GM18873 (cell line): ENCODE results near the gene GSDMA.
"Not testable (repeated sequence)": the region's sequence is repeated elsewhere in the genome, so short reads cannot be mapped to it uniquely, and the experiment has no call there.

Source experiments
- ATAC-seq: cut with Tn5 transposase; IDR thresholded peaks from one replicate; pipeline ENCODE4 v1.9.1; 2021; ENCODE audit warnings: mild to moderate bottlenecking, moderate library complexity, moderate number of reproducible peaks; ENCODE audit not compliant: unreplicated experiment, low FRiP score

The GSDMA gene

GRCh38 chr17:39988206-39988810 is 25.5 kb downstream of the GSDMA start:
- no peak for ATAC-seq

- no peak for ATAC-seq
These were observed 31.6 kb downstream of the GSDMA start for GRCh38 chr17:39994448-39994847.

- ATAC-seq: no peak
These were observed 32.6 kb downstream of the GSDMA start for GRCh38 chr17:39995438-39995837.

GRCh38 chr17:39996162-39996561 is 33.4 kb downstream of the GSDMA start:
- no peak for ATAC-seq

- no peak for ATAC-seq
These were observed 34.0 kb downstream of the GSDMA start for GRCh38 chr17:39996800-39997199.

DNA sequence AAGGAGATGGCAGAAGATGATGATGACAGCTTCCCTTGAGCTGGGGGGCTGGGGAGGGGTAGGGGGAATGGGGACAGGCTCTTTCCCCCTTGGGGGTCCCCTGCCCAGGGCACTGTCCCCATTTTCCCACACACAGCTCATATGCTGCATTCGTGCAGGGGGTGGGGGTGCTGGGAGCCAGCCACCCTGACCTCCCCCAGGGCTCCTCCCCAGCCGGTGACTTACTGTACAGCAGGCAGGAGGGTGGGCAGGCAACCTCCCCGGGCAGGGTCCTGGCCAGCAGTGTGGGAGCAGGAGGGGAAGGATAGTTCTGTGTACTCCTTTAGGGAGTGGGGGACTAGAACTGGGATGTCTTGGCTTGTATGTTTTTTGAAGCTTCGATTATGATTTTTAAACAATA is 34.7 kb downstream of the GSDMA start:
- no peak for ATAC-seq

DNA sequence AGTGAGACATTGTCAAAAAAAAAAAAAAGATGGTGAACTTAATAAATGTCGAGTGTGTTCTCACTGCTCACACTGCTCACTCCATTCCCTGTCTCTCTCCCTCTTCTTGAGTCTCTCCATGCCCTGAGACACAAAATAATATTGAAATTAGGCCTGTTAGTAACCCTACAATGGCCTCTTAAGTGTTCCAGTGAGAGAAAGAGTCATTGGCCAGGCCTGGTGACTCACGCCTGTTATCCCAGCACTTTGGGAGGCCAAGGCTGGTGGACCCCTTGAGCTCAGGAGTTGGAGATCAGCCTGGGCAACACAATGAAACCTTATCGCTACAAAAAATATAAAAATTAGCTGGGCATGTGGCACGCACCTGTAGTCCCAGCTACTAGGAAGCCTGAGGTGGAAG is 36.3 kb downstream of the GSDMA start:
- no peak for ATAC-seq

- no peak for ATAC-seq
These were observed 37.4 kb downstream of the GSDMA start for GRCh38 chr17:40000161-40000560.

GRCh38 chr17:40001335-40001734 is 38.5 kb downstream of the GSDMA start:
- ATAC-seq: not testable (repeated sequence)

DNA sequence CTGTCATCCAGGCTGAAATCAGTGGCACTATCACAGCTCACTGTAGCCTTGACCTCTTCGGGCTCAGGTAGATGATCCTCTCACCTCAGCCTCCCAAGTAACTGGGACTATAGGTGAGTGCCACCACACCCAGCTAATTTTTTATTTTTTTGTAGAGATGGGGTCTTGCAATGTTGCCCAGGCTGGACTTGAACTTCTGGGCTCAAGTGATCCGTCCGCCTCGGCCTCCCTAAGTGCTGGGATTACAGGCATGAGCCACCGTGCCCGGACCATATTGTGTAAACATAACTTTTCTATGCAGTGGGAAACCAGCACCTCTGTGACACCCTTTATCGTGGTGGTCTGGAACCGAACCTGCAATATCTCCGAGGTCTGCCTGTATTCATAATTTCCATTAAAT is 41.3 kb downstream of the GSDMA start:
- ATAC-seq: no peak

- no peak for ATAC-seq
These were observed 41.9 kb downstream of the GSDMA start for GRCh38 chr17:40004712-40005111.

DNA sequence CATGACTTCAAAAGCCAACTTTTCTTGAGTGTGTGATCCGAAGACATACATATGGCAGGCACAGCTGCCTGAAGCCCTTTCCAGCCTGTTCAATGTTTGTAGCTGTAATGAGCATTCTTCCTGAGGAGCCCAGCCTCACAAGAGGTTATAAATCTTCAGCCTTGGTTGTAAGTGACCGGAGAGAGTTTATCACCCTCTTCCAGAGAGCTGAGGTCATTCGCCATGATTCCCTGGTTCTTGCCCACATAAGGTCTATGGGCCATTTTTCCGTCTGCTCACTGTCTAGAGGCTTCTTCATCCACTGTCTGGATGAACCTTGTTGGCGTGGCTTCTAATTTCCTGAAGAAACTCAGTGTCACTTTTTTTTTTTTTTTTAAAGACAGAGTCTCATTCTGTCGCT is 42.7 kb downstream of the GSDMA start:
- ATAC-seq: no peak

DNA sequence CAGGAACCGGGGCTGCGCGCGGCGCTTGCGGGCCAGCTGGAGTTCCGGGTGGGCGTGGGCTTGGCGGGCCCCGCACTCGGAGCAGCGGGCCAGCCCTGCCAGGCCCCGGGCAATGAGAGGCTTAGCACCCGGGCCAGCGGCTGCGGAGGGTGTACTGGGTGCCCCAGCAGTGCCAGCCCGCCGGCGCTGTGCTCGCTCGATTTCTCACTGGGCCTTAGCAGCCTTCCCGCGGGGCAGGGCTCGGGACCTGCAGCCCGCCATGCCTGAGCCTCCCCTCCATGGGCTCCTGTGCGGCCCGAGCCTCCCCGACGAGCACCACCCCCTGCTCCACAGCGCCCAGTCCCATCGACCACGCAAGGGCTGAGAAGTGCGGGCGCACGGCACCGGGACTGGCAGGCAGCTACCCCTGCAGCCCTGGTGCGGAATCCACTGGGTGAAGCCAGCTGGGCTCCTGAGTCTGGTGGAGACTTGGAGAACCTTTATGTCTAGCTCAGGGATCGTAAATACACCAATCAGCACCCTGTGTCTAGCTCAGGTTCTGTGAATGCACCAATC is 48.2 kb downstream of the GSDMA start:
- not testable (repeated sequence) for ATAC-seq

DNA sequence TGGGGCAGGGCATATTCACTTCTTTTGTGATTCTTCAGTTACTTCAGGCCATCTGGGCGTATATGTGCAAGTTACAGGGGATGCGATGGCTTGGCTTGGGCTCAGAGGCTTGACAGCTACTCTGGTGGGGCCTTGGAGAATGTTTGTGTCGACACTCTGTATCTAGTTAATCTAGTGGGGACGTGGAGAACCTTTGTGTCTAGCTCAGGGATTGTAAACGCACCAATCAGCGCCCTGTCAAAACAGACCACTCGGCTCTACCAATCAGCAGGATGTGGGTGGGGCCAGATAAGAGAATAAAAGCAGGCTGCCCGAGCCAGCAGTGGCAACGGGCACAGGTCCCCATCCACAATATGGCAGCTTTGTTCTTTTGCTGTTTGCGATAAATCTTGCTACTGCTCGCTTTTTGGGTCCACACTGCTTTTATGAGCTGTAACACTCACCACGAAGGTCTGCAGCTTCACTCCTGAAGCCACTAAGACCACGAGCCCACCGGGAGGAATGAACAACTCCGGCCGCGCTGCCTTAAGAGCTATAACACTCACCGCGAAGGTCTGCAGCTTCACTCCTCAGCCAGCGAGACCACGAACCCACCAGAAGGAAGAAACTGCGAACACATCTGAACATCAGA is 49.3 kb downstream of the GSDMA start:
- not testable (repeated sequence) for ATAC-seq

- no peak for ATAC-seq
These were observed 51.7 kb downstream of the GSDMA start for GRCh38 chr17:40014375-40014980.

DNA sequence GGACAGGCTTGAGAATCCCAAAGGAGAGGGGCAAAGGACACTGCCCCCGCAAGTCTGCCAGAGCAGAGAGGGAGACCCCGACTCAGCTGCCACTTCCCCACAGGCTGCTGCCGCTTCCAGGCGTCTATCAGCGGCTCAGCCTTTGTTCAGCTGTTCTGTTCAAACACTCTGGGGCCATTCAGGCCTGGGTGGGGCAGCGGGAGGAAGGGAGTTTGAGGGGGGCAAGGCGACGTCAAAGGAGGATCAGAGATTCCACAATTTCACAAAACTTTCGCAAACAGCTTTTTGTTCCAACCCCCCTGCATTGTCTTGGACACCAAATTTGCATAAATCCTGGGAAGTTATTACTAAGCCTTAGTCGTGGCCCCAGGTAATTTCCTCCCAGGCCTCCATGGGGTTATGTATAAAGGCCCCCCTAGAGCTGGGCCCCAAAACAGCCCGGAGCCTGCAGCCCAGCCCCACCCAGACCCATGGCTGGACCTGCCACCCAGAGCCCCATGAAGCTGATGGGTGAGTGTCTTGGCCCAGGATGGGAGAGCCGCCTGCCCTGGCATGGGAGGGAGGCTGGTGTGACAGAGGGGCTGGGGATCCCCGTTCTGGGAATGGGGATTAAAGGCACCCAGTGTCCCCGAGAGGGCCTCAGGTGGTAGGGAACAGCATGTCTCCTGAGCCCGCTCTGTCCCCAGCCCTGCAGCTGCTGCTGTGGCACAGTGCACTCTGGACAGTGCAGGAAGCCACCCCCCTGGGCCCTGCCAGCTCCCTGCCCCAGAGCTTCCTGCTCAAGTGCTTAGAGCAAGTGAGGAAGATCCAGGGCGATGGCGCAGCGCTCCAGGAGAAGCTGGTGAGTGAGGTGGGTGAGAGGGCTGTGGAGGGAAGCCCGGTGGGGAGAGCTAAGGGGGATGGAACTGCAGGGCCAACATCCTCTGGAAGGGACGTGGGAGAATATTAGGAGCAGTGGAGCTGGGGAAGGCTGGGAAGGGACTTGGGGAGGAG is 52.5 kb downstream of the GSDMA start, which contains the start of gene CSF3:
Gene CSF3 (plus strand): TSS at position 436 of the 993 bp plus-strand sequence. CDS start 35 bp downstream, at position 471.
- ATAC-seq: no peak

DNA sequence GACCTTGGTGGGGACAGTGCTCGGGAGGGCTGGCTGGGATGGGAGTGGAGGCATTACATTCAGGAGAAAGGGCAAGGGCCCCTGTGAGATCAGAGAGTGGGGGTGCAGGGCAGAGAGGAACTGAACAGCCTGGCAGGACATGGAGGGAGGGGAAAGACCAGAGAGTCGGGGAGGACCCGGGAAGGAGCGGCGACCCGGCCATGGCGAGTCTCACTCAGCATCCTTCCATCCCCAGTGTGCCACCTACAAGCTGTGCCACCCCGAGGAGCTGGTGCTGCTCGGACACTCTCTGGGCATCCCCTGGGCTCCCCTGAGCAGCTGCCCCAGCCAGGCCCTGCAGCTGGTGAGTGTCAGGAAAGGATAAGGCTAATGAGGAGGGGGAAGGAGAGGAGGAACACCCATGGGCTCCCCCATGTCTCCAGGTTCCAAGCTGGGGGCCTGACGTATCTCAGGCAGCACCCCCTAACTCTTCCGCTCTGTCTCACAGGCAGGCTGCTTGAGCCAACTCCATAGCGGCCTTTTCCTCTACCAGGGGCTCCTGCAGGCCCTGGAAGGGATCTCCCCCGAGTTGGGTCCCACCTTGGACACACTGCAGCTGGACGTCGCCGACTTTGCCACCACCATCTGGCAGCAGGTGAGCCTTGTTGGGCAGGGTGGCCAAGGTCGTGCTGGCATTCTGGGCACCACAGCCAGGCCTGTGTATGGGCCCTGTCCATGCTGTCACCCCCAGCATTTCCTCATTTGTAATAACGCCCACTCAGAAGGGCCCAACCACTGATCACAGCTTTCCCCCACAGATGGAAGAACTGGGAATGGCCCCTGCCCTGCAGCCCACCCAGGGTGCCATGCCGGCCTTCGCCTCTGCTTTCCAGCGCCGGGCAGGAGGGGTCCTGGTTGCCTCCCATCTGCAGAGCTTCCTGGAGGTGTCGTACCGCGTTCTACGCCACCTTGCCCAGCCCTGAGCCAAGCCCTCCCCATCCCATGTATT is 53.5 kb downstream of the GSDMA start:
- no peak for ATAC-seq

DNA sequence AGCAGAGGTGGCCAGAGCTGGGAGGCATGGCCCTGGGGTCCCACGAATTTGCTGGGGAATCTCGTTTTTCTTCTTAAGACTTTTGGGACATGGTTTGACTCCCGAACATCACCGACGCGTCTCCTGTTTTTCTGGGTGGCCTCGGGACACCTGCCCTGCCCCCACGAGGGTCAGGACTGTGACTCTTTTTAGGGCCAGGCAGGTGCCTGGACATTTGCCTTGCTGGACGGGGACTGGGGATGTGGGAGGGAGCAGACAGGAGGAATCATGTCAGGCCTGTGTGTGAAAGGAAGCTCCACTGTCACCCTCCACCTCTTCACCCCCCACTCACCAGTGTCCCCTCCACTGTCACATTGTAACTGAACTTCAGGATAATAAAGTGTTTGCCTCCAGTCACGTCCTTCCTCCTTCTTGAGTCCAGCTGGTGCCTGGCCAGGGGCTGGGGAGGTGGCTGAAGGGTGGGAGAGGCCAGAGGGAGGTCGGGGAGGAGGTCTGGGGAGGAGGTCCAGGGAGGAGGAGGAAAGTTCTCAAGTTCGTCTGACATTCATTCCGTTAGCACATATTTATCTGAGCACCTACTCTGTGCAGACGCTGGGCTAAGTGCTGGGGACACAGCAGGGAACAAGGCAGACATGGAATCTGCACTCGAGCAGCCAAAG is 54.7 kb downstream of the GSDMA start:
- no peak for ATAC-seq
